H9 (cell line): ENCODE measurements around the gene MOCS1. TPM values are rescaled to one million over a fixed set of nuclear protein-coding genes. Genes with fewer than 3 reads are reported as not detected.

Experiments used
- DNase-seq: peaks from one replicate; pipeline ENCODE4 v3.0.0-alpha.2; 2017
- H2AFZ ChIP-seq: one replicate; pipeline ENCODE4 v1.6.1; 2013; ENCODE audit warnings: mild to moderate bottlenecking, low read length, control low read depth, moderate library complexity
- H2AK5ac ChIP-seq: 2 replicates; pipeline ENCODE4 v1.6.1; 2013; ENCODE audit warnings: low read length, control low read depth, mixed read lengths; ENCODE audit not compliant: insufficient read length
- H2BK120ac ChIP-seq: one replicate; pipeline ENCODE4 v1.6.1; 2013; ENCODE audit warnings: low read depth, mild to moderate bottlenecking, low read length, control low read depth, inconsistent platforms; ENCODE audit not compliant: poor library complexity, severe bottlenecking
- H2BK12ac ChIP-seq: 2 replicates; pipeline ENCODE4 v1.6.1; 2013; ENCODE audit warnings: low read length, control low read depth, mixed read lengths, low read depth; ENCODE audit not compliant: insufficient read length
- H2BK15ac ChIP-seq: 2 replicates; pipeline ENCODE4 v1.6.1; 2013; ENCODE audit warnings: low read depth, low read length, control low read depth
- H2BK20ac ChIP-seq: one replicate; pipeline ENCODE4 v1.6.1; 2013; ENCODE audit warnings: low read depth, mild to moderate bottlenecking, low read length, control low read depth, inconsistent platforms; ENCODE audit not compliant: poor library complexity, severe bottlenecking
- H2BK5ac ChIP-seq: 2 replicates; pipeline ENCODE4 v1.6.1; 2013; ENCODE audit warnings: low read length, control low read depth, mixed read lengths; ENCODE audit not compliant: insufficient read length
- H3K14ac ChIP-seq: 2 replicates; pipeline ENCODE4 v1.6.1; 2013; ENCODE audit warnings: low read length, control low read depth; ENCODE audit not compliant: insufficient read depth
- H3K18ac ChIP-seq: 2 replicates; pipeline ENCODE4 v1.6.1; 2013; ENCODE audit warnings: low read depth, mild to moderate bottlenecking, mixed read lengths, low read length, control low read depth; ENCODE audit not compliant: insufficient read length
- H3K23ac ChIP-seq: 2 replicates; pipeline ENCODE4 v1.6.1; 2013; ENCODE audit warnings: low read length, control low read depth, mixed read lengths, low read depth; ENCODE audit not compliant: insufficient read length
- H3K23me2 ChIP-seq: 2 replicates; pipeline ENCODE4 v1.6.1; 2013; ENCODE audit warnings: low read depth, mild to moderate bottlenecking, mixed read lengths, low read length, control low read depth; ENCODE audit not compliant: insufficient read length, poor library complexity, severe bottlenecking
- H3K27ac ChIP-seq: 2 replicates; pipeline ENCODE4 v1.5.1; 2013; ENCODE audit warnings: low read length, control low read depth, mixed read lengths, low read depth; ENCODE audit not compliant: insufficient read length
- H3K27me3 ChIP-seq: 2 replicates; pipeline ENCODE4 v1.6.1; 2013; ENCODE audit warnings: low read length, control low read depth, inconsistent platforms; ENCODE audit not compliant: insufficient read depth
- H3K4ac ChIP-seq: 2 replicates; pipeline ENCODE4 v1.6.1; 2013; ENCODE audit warnings: low read depth, mild to moderate bottlenecking, control low read depth, inconsistent platforms, low read length, moderate library complexity
- H3K4me1 ChIP-seq: 2 replicates; pipeline ENCODE4 v1.6.1; 2013; ENCODE audit warnings: low read length, control low read depth, inconsistent platforms; ENCODE audit not compliant: insufficient read depth
- H3K4me2 ChIP-seq: 2 replicates; pipeline ENCODE4 v1.6.1; 2013; ENCODE audit warnings: low read length, control low read depth, mixed read lengths; ENCODE audit not compliant: insufficient read length, insufficient read depth
- H3K56ac ChIP-seq: 2 replicates; pipeline ENCODE4 v1.6.1; 2013; ENCODE audit warnings: low read depth, mild to moderate bottlenecking, mixed read lengths, low read length, control low read depth; ENCODE audit not compliant: insufficient read length
- H3K79me1 ChIP-seq: 2 replicates; pipeline ENCODE4 v1.6.1; 2013; ENCODE audit warnings: low read depth, mild to moderate bottlenecking, moderate library complexity, low read length, control low read depth, inconsistent platforms; ENCODE audit not compliant: insufficient read depth, poor library complexity, severe bottlenecking
- H3K79me2 ChIP-seq: 2 replicates; pipeline ENCODE4 v1.6.1; 2013; ENCODE audit warnings: low read length, control low read depth, inconsistent platforms; ENCODE audit not compliant: insufficient read depth
- H3K9ac ChIP-seq: 2 replicates; pipeline ENCODE4 v1.6.1; 2013; ENCODE audit warnings: low read length, control low read depth, mixed read lengths; ENCODE audit not compliant: insufficient read length; ENCODE audit errors: extremely low read depth
- H3K9me3 ChIP-seq: one replicate; pipeline ENCODE4 v1.6.1; 2013; ENCODE audit warnings: low read depth, low read length, inconsistent platforms; ENCODE audit not compliant: control insufficient read depth
- H3T11ph ChIP-seq: one replicate; pipeline ENCODE4 v1.6.1; 2013; ENCODE audit warnings: mild to moderate bottlenecking, low read length, control low read depth, inconsistent platforms
- H4K20me1 ChIP-seq: one replicate; pipeline ENCODE4 v1.6.1; 2013; ENCODE audit not compliant: control insufficient read depth, insufficient read length, insufficient read depth
- H4K5ac ChIP-seq: 2 replicates; pipeline ENCODE4 v1.6.1; 2013; ENCODE audit warnings: low read depth, mild to moderate bottlenecking, mixed read lengths, low read length, control low read depth; ENCODE audit not compliant: insufficient read length
- H4K8ac ChIP-seq: replicated peaks from 2 replicates; pipeline ENCODE4 v1.6.1; 2013; ENCODE audit warnings: low read length, control low read depth, mixed read lengths, low read depth; ENCODE audit not compliant: insufficient read length
- H4K91ac ChIP-seq: 2 replicates; pipeline ENCODE4 v1.6.1; 2013; ENCODE audit warnings: low read depth, mild to moderate bottlenecking, moderate library complexity, mixed read lengths, low read length, control low read depth; ENCODE audit not compliant: insufficient read length
- H3K27ac Mint-ChIP-seq, 3 experiments: 2 replicates in 2 of 3; 3 replicates in 1 of 3; pipeline ENCODE4 v1.8.0; 2020 to 2021; ENCODE audit warnings: mixed read lengths in 3 of 3, mild to moderate bottlenecking in 1 of 3, moderate library complexity in 1 of 3
- H3K27me3 Mint-ChIP-seq: 2 replicates; pipeline ENCODE4 v1.8.0; 2021; ENCODE audit warnings: low read depth, mild to moderate bottlenecking, moderate library complexity, mixed read lengths
- H3K36me3 Mint-ChIP-seq, 3 experiments: 2 replicates in 2 of 3; 3 replicates in 1 of 3; pipeline ENCODE4 v1.8.0; 2020 to 2021; ENCODE audit warnings: low read depth in 3 of 3, mixed read lengths in 3 of 3; ENCODE audit not compliant: insufficient read depth in 1 of 3
- H3K4me1 Mint-ChIP-seq, 2 experiments: 2 replicates each; pipeline ENCODE4 v1.8.0; 2020; ENCODE audit warnings: mixed read lengths in 2 of 2
- H3K4me3 Mint-ChIP-seq, 2 experiments: 2 replicates in 1 of 2; 3 replicates in 1 of 2; pipeline ENCODE4 v1.8.0; 2020 to 2021; ENCODE audit warnings: mild to moderate bottlenecking in 2 of 2, mixed read lengths in 2 of 2, moderate library complexity in 1 of 2
- H3K9me3 Mint-ChIP-seq, 2 experiments: 2 replicates in 1 of 2; 3 replicates in 1 of 2; pipeline ENCODE4 v1.8.0; 2020; ENCODE audit warnings: mild to moderate bottlenecking in 2 of 2, mixed read lengths in 2 of 2, moderate library complexity in 1 of 2
- CTCF ChIP-seq: fragments of 200-600 bp; sonication (generic); conservative IDR thresholded peaks from 3 replicates; pipeline ENCODE4 v1.8.0; 2021; ENCODE audit warnings: antibody characterized with exemption, mild to moderate bottlenecking
- WGBS: extraction: QIAGEN DNeasy Blood & Tissue Kit; methylation state at CpG from one replicate; pipeline ENCODE4 v1.1.7; 2013; ENCODE audit warnings: missing lambda C conversion rate, low lambda C conversion rate, mixed read lengths; ENCODE audit not compliant: insufficient read length; ENCODE audit errors: extremely low coverage; 5-methylcytosine and 5-hydroxymethylcytosine counted together
- total RNA-seq: library from RNA; stranded (reverse); gene quantifications from 2 replicates; pipeline ENCODE4 v1.2.1, GENCODE V29; 2021

MOCS1 gene
- total RNA-seq, 1 experiment from 2014 or later, result 15.2 TPM

- Histone ChIP-seq H3K18ac (no peak overlapping the region), H2BK20ac (no peak overlapping the region), H3K4me1 (no peaks in the 10 kb centered on the region), H3K56ac (no peak overlapping the region), H3K9me3 (no peaks in the 10 kb centered on the region), H4K5ac (no peak overlapping the region), H3K23ac (no peak overlapping the region), H3K27me3 (no peaks in the 10 kb centered on the region), H2BK15ac (no peak overlapping the region), H3K9ac (no peak overlapping the region), H2AFZ (no peak overlapping the region), H3T11ph (no peak overlapping the region), H3K23me2 (no peaks in the 10 kb centered on the region), H3K79me2 (no peaks in the 10 kb centered on the region), H4K91ac (no peak overlapping the region), H2AK5ac (no peak overlapping the region), H3K4ac (no peak overlapping the region), H4K8ac (no peak overlapping the region), H2BK5ac (no peak overlapping the region), H2BK12ac (no peak overlapping the region), H3K79me1 (no peaks in the 10 kb centered on the region), H3K14ac (no peak overlapping the region), H2BK120ac (no peak overlapping the region), H3K4me2 (no peak overlapping the region), H4K20me1 (no peaks in the 10 kb centered on the region), H3K27ac (no peak overlapping the region)
- DNase-seq, result no peak
- Mint-ChIP-seq H3K36me3 (peaks cover 25 to 49% (median 48%) of the 10 kb centered on the region in 3 experiments), H3K27me3 (no peaks in the 10 kb centered on the region; the same call in 1 of the 2 replicates), H3K4me3 (no peak overlapping the region), H3K27ac (no peak overlapping the region), H3K9me3 (peaks cover 11 to 15% of the 10 kb centered on the region in 2 experiments), H3K4me1 (peaks cover 8 to 11% of the 10 kb centered on the region in 2 experiments)
- WGBS, result no CpG with 5 or more reads among the region's 3 CpGs
- TF ChIP-seq CTCF, result no peak
These were observed 7.6 kb downstream of the MOCS1 start for GRCh38 chr6:39926668-39927067.
